Measurements from ENCODE around the gene COL8A1. TPM values are rescaled to one million over a fixed set of nuclear protein-coding genes. Genes with fewer than 3 reads are reported as not detected.

Gene COL8A1
- polyA plus RNA-seq, 3 donors: not detected

DNA sequence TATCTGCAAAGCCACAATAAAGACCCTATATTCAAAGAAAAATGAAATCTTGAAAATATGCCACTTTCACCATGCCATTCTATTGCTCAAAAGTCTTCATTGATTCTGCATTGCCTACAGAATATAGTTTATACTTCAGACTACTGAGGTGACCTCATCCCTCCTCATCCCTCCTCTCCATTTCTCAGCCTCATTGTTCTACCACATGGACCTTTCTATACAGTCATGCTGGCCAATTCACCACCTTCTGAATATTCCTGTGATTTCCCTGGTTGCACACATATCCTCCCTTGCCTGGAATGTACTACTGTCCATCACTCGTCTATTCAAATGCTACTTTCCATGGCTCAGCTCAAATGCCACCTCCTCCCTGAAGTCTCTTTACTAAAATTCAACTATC, 3.5 kb upstream of the COL8A1 start:
- TF ChIP-seq, protein P1, sequence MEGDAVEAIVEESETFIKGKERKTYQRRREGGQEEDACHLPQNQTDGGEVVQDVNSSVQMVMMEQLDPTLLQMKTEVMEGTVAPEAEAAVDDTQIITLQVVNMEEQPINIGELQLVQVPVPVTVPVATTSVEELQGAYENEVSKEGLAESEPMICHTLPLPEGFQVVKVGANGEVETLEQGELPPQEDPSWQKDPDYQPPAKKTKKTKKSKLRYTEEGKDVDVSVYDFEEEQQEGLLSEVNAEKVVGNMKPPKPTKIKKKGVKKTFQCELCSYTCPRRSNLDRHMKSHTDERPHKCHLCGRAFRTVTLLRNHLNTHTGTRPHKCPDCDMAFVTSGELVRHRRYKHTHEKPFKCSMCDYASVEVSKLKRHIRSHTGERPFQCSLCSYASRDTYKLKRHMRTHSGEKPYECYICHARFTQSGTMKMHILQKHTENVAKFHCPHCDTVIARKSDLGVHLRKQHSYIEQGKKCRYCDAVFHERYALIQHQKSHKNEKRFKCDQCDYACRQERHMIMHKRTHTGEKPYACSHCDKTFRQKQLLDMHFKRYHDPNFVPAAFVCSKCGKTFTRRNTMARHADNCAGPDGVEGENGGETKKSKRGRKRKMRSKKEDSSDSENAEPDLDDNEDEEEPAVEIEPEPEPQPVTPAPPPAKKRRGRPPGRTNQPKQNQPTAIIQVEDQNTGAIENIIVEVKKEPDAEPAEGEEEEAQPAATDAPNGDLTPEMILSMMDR (IDR thresholded peaks at IDR 0.05): no peak
- Histone ChIP-seq H3K9me3 (replicated peaks in 1 of 2; ENCODE audit: control insufficient read depth in 1 of 2, insufficient read depth in 1 of 2, low read length in 2 of 2) (peaks cover 0 to 11% of the 10 kb centered on the region in 2 donors), H3K4me3 (replicated peaks in 1 of 3; ENCODE audit: low read depth in 2 of 3, low read length in 3 of 3) (no peak overlapping the region), H3K36me3 (replicated peaks in 1 of 2; ENCODE audit: control insufficient read depth in 1 of 2, insufficient read depth in 2 of 2, low read length in 2 of 2) (no peaks in the 10 kb centered on the region), H3K9ac (ENCODE audit: insufficient read depth, low read length, poor library complexity, severe bottlenecking) (no peak overlapping the region), H3K4me1 (ENCODE audit: control insufficient read depth in 1 of 2, insufficient read depth in 2 of 2, low read length in 2 of 2) (no peaks in the 10 kb centered on the region), H3K79me2 (ENCODE audit: insufficient read depth, low read length) (no peaks in the 10 kb centered on the region), H3K27me3 (ENCODE audit: control insufficient read depth in 2 of 2, insufficient read depth in 2 of 2, low read length in 2 of 2) (peaks cover 42 to 45% of the 10 kb centered on the region in 2 donors), H2AFZ (ENCODE audit: insufficient read depth, low read depth, low read length, poor library complexity, severe bottlenecking) (no peak overlapping the region), H3K27ac (ENCODE audit: low read depth in 1 of 2, low read length in 2 of 2) (no peak overlapping the region), H4K20me1 (ENCODE audit: insufficient read depth, low read length) (no peaks in the 10 kb centered on the region), H3K4me2 (replicated peaks; ENCODE audit: extremely low read depth, low read length, poor library complexity, severe bottlenecking) (no peak overlapping the region)
- WGBS (ENCODE audit: insufficient coverage): 70% methylated on average over 1 of the region's 1 CpG
- Mint-ChIP-seq H3K4me1 (peaks cover 6% of the 10 kb centered on the region), H3K27ac (no peak overlapping the region), H3K9me3 (peaks cover 0 to 11% (median 6%) of the 10 kb centered on the region in 7 donors), H3K27me3 (ENCODE audit: low read depth in 3 of 3) (peaks cover 33 to 51% (median 36%) of the 10 kb centered on the region in 3 donors), H3K36me3 (peaks cover 0 to 3% of the 10 kb centered on the region in 2 donors), H3K4me3 (peak overlapping the region in 1 of 2 donors; percentile 17)
- intact Hi-C loops (cut with micrococcal nuclease): no loop called here
- DNase-seq: no peak

DNA sequence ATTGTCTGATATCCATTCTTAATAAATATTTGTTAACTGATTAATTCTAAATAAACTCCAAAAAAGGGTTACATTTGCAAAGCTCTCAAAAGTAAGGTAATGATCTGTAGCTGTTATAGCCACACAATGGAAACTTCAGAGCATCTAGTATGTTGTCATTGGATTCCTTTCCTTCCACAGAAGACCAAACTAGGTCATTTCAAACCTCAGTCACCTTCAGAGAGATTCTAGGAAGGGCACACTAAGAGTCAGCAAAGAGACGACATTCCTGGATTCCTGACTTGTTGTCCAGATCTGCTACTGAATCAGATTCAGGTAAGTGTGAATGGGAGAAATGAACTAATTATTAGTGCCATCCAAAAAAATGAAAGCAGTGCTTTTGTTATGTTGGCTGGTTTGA, 3.0 kb upstream of the COL8A1 start:
- Histone ChIP-seq H2AFZ (ENCODE audit: insufficient read depth, low read depth, low read length, poor library complexity, severe bottlenecking) (no peak overlapping the region), H3K36me3 (replicated peaks in 1 of 2; ENCODE audit: control insufficient read depth in 1 of 2, insufficient read depth in 2 of 2, low read length in 2 of 2) (no peaks in the 10 kb centered on the region), H3K9ac (ENCODE audit: insufficient read depth, low read length, poor library complexity, severe bottlenecking) (no peak overlapping the region), H3K27ac (ENCODE audit: low read depth in 1 of 2, low read length in 2 of 2) (no peak overlapping the region), H3K9me3 (replicated peaks in 1 of 2; ENCODE audit: control insufficient read depth in 1 of 2, insufficient read depth in 1 of 2, low read length in 2 of 2) (peaks cover 0 to 11% of the 10 kb centered on the region in 2 donors), H3K79me2 (ENCODE audit: insufficient read depth, low read length) (no peaks in the 10 kb centered on the region), H3K4me3 (replicated peaks in 1 of 3; ENCODE audit: low read depth in 2 of 3, low read length in 3 of 3) (no peak overlapping the region), H4K20me1 (ENCODE audit: insufficient read depth, low read length) (no peaks in the 10 kb centered on the region), H3K4me1 (ENCODE audit: control insufficient read depth in 1 of 2, insufficient read depth in 2 of 2, low read length in 2 of 2) (no peaks in the 10 kb centered on the region), H3K27me3 (ENCODE audit: control insufficient read depth in 2 of 2, insufficient read depth in 2 of 2, low read length in 2 of 2) (peaks cover 45% of the 10 kb centered on the region in 2 donors), H3K4me2 (replicated peaks; ENCODE audit: extremely low read depth, low read length, poor library complexity, severe bottlenecking) (no peak overlapping the region)
- WGBS (ENCODE audit: insufficient coverage): 100% methylated on average over 1 of the region's 1 CpG
- intact Hi-C loops (cut with micrococcal nuclease): no loop called here
- no peak for DNase-seq
- peaks cover 0 to 3% of the 10 kb centered on the region in 2 donors for H3K36me3 Mint-ChIP-seq
- no peak overlapping the region for H3K27ac Mint-ChIP-seq
- TF ChIP-seq, protein P1 (IDR thresholded peaks at IDR 0.05): no peak
- H3K9me3 Mint-ChIP-seq: peaks cover 0 to 11% (median 6%) of the 10 kb centered on the region in 7 donors
- H3K4me1 Mint-ChIP-seq: peaks cover 6% of the 10 kb centered on the region
- H3K27me3 Mint-ChIP-seq (ENCODE audit: low read depth in 3 of 3): peaks cover 35 to 50% (median 36%) of the 10 kb centered on the region in 3 donors
- H3K4me3 Mint-ChIP-seq: peak overlapping the region in 1 of 2 donors; percentile 5
